Kidney epithelial cell (primary cell): Measurements from ENCODE around the gene RPA4. TPM values are rescaled to one million over a fixed set of nuclear protein-coding genes. Genes with fewer than 3 reads are reported as not detected.

Experiments used
- DNase-seq: peaks from one replicate; pipeline ENCODE4 v3.0.0-alpha.2; 2010; ENCODE audit warnings: low read depth
- H3K27me3 ChIP-seq: 2 replicates; pipeline ENCODE4 v1.6.0; 2011; ENCODE audit warnings: low read length; ENCODE audit not compliant: control insufficient read depth, insufficient read depth
- H3K36me3 ChIP-seq: 2 replicates; pipeline ENCODE4 v1.5.1; 2011; ENCODE audit warnings: low read length; ENCODE audit not compliant: control insufficient read depth, insufficient read depth
- H3K4me3 ChIP-seq: 2 replicates; pipeline ENCODE4 v1.5.1; 2011; ENCODE audit warnings: low read depth, mild to moderate bottlenecking, control low read depth, low read length
- total RNA-seq: library from RNA; depleted of rRNA; stranded (reverse); fragments of >200 nt; gene quantifications from 2 replicates; pipeline ENCODE4 v1.2.3, GENCODE V29; 2015
- TF ChIP-seq, protein P1 (sequence below): IDR thresholded peaks from 2 replicates; pipeline ENCODE4 v1.5.1; 2011; ENCODE audit warnings: mild to moderate bottlenecking, moderate library complexity, low read length, control low read depth, inconsistent platforms; ENCODE audit not compliant: insufficient read depth, poor library complexity, severe bottlenecking

RPA4 gene
- total RNA-seq, 1 donor from 2014 or later = 0.21 TPM

DNA sequence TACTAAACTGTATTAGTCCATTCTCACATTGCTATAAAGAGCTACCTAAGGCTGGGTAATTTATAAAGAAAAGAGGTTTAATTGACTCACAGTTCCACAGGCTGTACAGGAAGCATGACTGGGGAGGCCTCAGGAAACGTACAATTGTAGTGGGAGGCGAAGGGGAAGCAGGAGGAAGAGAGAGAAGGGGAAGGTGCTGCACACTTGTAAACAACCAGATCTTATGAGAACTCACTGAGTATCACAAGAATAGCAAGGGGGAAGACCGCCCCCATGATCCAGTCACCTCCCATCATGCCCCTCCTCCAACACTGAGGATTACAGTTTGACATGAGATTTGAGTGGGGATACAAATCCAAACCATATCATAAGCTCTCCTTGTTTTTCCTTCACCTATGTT is 40.9 kb downstream of the RPA4 start:
- Histone ChIP-seq H3K27me3 (no peaks in the 10 kb centered on the region), H3K36me3 (no peaks in the 10 kb centered on the region), H3K4me3 (no peak overlapping the region)
- TF ChIP-seq, protein P1, sequence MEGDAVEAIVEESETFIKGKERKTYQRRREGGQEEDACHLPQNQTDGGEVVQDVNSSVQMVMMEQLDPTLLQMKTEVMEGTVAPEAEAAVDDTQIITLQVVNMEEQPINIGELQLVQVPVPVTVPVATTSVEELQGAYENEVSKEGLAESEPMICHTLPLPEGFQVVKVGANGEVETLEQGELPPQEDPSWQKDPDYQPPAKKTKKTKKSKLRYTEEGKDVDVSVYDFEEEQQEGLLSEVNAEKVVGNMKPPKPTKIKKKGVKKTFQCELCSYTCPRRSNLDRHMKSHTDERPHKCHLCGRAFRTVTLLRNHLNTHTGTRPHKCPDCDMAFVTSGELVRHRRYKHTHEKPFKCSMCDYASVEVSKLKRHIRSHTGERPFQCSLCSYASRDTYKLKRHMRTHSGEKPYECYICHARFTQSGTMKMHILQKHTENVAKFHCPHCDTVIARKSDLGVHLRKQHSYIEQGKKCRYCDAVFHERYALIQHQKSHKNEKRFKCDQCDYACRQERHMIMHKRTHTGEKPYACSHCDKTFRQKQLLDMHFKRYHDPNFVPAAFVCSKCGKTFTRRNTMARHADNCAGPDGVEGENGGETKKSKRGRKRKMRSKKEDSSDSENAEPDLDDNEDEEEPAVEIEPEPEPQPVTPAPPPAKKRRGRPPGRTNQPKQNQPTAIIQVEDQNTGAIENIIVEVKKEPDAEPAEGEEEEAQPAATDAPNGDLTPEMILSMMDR = no peak
- DNase-seq = no peak

DNA sequence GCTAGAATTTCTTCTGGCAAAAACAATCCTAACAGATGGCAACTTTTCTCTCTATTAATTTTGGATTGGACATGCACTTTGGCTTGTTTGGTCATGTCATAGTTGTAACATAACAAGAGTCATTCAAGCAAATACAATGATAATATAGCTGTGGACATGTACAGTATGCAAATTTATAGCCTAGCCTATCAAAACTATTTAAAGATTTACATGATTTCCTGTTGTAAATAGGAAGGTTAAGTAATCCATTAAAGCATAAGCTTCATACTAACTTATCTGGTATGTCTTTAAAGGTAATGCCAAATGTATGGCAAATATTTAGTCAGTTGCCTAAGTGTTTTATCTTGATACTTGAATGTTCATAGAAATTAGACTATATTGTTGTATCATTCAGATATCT is 45.3 kb downstream of the RPA4 start:
- no peaks in the 10 kb centered on the region for H3K27me3 ChIP-seq
- no peak overlapping the region for H3K4me3 ChIP-seq
- H3K36me3 ChIP-seq = no peaks in the 10 kb centered on the region
- TF ChIP-seq, protein P1 = no peak
- DNase-seq = no peak

Other genes with a start within 250 kb of the RPA4 start
- gene DIAPH2, start 199.1 kb upstream of the RPA4 start, total RNA-seq = 10.9 and 12.3 TPM in 2 replicates